Mucosa of descending colon (tissue), 3 donors: ENCODE data around the gene GALNTL6. TPM values are rescaled to one million over a fixed set of nuclear protein-coding genes. Genes with fewer than 3 reads are reported as not detected.

Experiments
- ATAC-seq: fragments of 200-7000 bp; cut with Tn5 transposase; one replicate; pipeline ENCODE4 v1.9.1; 2020; ENCODE audit warnings: mild to moderate bottlenecking, moderate library complexity
- DNase-seq, 3 donors: peaks; one replicate each; pipeline ENCODE4 v3.0.0-alpha.2; 2020
- H3K36me3 ChIP-seq: fragments of 200-600 bp; one replicate; pipeline ENCODE4 v1.8.0; 2021; ENCODE audit warnings: low read depth, mild to moderate bottlenecking
- H3K4me1 ChIP-seq: fragments of 200-600 bp; one replicate; pipeline ENCODE4 v1.8.0; 2021; ENCODE audit warnings: low read depth, mild to moderate bottlenecking
- H3K4me3 ChIP-seq: fragments of 200-600 bp; one replicate; pipeline ENCODE4 v1.8.0; 2021; ENCODE audit warnings: mild to moderate bottlenecking
- H3K9me3 ChIP-seq: fragments of 200-600 bp; one replicate; pipeline ENCODE4 v1.8.0; 2021; ENCODE audit warnings: mild to moderate bottlenecking
- intact Hi-C, 2 donors: fragments of 100-400 bp; cut with DNase I in 1 of 2; cut with micrococcal nuclease in 1 of 2; formaldehyde crosslinking; loops; one replicate each; pipeline versions ENCODE4 v1.11.0 to v1.11.1; 2022; cut with DNase I, micrococcal nuclease
- total RNA-seq, 3 donors: library from RNA; stranded (reverse); fragmentation: NEBNext Ultra II Directional in 2 of 3; extraction: Animal tissue kit (Norgen Biotek cat#: 25700) in 2 of 3; gene quantifications; one replicate each; pipeline versions ENCODE4 v1.2.1 to v1.2.4, GENCODE V29; 2021 to 2023
- TF ChIP-seq, protein P1 (sequence below): fragments of 200-600 bp; IDR thresholded peaks from one replicate; pipeline ENCODE4 v1.8.0; 2022; ENCODE audit warnings: antibody characterized with exemption, mild to moderate bottlenecking
- donor health status: DM: no; HTN: no; CAD: no; lungs with moderate emphysema.
- donor health status: DM: no; HTN: no; CAD: no.
- donor health status: DM: no; HTN: yes; CAD: no.

The GALNTL6 gene
- total RNA-seq, 3 donors from 2014 or later: 0.12 to 0.27 (median 0.19) TPM

DNA sequence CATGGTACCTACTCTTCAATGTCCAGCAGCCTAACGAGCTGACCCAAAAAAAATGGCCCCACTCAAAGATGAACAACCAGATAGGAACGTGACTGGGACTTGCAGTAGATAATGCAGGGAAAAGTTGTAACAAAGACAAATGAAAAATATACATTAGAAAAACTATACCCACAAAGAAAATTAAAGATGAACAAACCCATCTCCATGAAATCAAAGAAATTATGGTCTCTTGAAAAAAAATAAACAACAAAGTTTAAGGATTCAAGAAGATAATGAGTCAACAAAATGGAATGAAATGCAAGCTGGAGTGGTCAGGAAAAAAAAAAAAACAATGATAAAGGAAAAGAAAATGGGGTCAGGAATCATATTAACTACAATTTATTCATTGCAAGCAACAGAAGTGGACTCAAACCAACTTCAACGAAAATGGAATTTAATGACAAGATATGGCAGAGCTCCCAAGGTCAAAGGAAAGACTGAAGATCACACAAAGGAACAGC is 1045.6 kb downstream of the GALNTL6 start:
- TF ChIP-seq, protein P1, sequence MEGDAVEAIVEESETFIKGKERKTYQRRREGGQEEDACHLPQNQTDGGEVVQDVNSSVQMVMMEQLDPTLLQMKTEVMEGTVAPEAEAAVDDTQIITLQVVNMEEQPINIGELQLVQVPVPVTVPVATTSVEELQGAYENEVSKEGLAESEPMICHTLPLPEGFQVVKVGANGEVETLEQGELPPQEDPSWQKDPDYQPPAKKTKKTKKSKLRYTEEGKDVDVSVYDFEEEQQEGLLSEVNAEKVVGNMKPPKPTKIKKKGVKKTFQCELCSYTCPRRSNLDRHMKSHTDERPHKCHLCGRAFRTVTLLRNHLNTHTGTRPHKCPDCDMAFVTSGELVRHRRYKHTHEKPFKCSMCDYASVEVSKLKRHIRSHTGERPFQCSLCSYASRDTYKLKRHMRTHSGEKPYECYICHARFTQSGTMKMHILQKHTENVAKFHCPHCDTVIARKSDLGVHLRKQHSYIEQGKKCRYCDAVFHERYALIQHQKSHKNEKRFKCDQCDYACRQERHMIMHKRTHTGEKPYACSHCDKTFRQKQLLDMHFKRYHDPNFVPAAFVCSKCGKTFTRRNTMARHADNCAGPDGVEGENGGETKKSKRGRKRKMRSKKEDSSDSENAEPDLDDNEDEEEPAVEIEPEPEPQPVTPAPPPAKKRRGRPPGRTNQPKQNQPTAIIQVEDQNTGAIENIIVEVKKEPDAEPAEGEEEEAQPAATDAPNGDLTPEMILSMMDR: no peak
- intact Hi-C loops: no loop called here
- no peaks in the 10 kb centered on the region for H3K4me1 ChIP-seq

GRCh38 chr4:172865103-172865502 is 1051.9 kb downstream of the GALNTL6 start:
- intact Hi-C loops: no loop called here
- no peaks in the 10 kb centered on the region for H3K4me1 ChIP-seq
- no peaks in the 10 kb centered on the region for H3K36me3 ChIP-seq
- ATAC-seq (no peak), DNase-seq (no peak)
- TF ChIP-seq, protein P1: no peak
- H3K9me3 ChIP-seq: no peaks in the 10 kb centered on the region
- no peak overlapping the region for H3K4me3 ChIP-seq

More for the DNA sequence above, 1045.6 kb downstream of the GALNTL6 start:
- Histone ChIP-seq H3K36me3 (no peaks in the 10 kb centered on the region), H3K9me3 (no peaks in the 10 kb centered on the region), H3K4me3 (no peak overlapping the region)
- DNase-seq (no peak), ATAC-seq (no peak)

DNA sequence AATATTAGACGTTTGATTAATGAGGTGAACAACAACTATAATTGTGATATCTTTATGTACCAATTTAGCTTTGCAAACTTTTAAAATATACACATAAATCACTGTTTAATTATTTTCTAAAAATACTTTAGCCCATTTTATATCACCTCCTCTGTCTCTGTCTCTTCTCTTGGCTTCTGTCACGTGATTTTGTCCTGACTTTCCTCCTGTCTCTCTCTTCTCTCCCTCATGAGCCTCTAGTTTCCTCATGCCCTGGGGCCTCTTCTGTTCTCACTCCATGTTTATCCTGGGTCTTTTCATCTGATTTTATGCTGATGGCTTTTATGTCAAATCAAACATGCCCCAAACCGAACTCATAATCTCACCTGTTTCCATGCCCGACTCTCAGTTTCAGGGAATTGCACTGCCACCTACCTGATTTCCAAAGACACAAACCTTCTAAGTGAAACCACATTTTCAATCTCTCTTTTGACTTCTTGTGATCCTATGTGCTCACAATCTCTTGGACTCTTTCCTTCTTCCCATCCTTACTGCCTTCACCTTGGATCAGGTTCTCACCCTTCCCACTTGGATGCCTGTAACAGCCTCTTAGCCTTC is 1052.4 kb downstream of the GALNTL6 start:
- H3K9me3 ChIP-seq: no peaks in the 10 kb centered on the region
- H3K4me1 ChIP-seq: no peaks in the 10 kb centered on the region
- intact Hi-C loops: no loop called here
- DNase-seq: no peak
- TF ChIP-seq, protein P1: no peak
- H3K4me3 ChIP-seq: no peak overlapping the region
- no peak for ATAC-seq
- no peaks in the 10 kb centered on the region for H3K36me3 ChIP-seq

DNA sequence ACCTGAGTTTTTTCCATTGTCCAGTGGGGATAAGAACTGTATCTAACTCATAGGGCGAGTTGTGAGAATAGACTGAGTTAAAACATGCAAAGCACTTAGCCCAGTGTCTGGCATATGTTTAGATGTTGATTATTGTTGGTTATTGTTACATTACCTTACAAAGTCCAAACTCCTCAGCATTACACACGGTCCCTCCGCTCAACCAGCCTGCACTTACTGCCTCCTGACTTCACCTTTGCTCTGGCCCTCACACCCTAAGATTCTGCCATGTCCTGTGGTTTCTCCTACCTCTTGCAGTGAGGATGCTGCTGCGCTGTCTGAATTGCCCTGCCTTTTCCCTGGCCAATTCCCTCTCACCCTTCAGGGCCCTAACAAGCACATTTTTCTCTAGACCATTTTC is 1053.2 kb downstream of the GALNTL6 start:
- H3K4me3 ChIP-seq: no peak overlapping the region
- H3K36me3 ChIP-seq: no peaks in the 10 kb centered on the region
- H3K9me3 ChIP-seq: no peaks in the 10 kb centered on the region
- TF ChIP-seq, protein P1: no peak
- DNase-seq: no peak
- peak; percentile 9 for ATAC-seq
- intact Hi-C loops: no loop called here
- H3K4me1 ChIP-seq: no peaks in the 10 kb centered on the region

GRCh38 chr4:172867835-172868234 is 1054.6 kb downstream of the GALNTL6 start:
- no peak for ATAC-seq

More at GRCh38 chr4:172867835-172868234, 1054.6 kb downstream of the GALNTL6 start:
- Histone ChIP-seq H3K9me3 (no peaks in the 10 kb centered on the region), H3K4me1 (no peaks in the 10 kb centered on the region), H3K4me3 (no peak overlapping the region), H3K36me3 (no peaks in the 10 kb centered on the region)
- intact Hi-C loops: no loop called here
- DNase-seq: no peak
- TF ChIP-seq, protein P1: no peak
